Stimulated activated CD8-positive, alpha-beta memory T cell treated with anti-CD3 and anti-CD28 coated beads, Interleukin-7, amount 100 ng/mL, for 4 hours (primary cell): ENCODE measurements around the gene PRTFDC1.
A peak's percentile ranks its signal among the peaks of the same experiment; 100 is the strongest.
"Not testable (repeated sequence)": the region's sequence is repeated elsewhere in the genome, so short reads cannot be mapped to it uniquely, and the experiment has no call there.

Source experiments
- DNase-seq, 2 donors: peaks; one replicate each; pipeline ENCODE4 v3.0.0-alpha.2; 2020; ENCODE audit warnings: low read depth in 2 of 2

Gene PRTFDC1, protein sequence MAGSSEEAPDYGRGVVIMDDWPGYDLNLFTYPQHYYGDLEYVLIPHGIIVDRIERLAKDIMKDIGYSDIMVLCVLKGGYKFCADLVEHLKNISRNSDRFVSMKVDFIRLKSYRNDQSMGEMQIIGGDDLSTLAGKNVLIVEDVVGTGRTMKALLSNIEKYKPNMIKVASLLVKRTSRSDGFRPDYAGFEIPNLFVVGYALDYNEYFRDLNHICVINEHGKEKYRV

GRCh38 chr10:24952143-24952706 lies at the start of gene PRTFDC1:
PRTFDC1 (minus strand) TSS chr10:24952606; CDS start chr10:24952575, 31 bp downstream.
- peak in 1 of 2 donors; percentile 0 for DNase-seq

DNA sequence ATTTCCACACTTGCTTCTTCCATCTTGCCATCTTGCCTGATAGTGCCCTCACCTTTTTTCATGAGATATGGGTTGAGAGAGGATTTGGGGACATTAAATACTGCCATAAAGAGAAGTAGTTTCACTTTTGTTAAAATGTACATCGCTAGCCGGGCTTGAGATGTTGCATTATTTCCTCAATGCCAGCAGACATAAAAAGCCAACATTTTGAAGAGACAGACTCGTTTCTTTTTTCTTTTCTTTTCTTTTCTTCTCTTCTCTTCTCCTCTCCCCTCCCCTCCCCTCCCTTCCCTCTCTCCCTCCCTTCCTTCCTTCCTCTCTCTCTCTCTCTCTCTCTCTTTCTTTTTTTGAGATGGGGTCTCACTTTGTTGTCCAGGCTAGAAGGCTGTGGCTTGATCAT lies 45.6 kb upstream of the PRTFDC1 start:
- no peak for DNase-seq

GRCh38 chr10:24995072-24995471 lies 42.7 kb upstream of the PRTFDC1 start:
- no peak for DNase-seq

GRCh38 chr10:24993237-24993958 lies 41.0 kb upstream of the PRTFDC1 start:
- DNase-seq: no peak

DNA sequence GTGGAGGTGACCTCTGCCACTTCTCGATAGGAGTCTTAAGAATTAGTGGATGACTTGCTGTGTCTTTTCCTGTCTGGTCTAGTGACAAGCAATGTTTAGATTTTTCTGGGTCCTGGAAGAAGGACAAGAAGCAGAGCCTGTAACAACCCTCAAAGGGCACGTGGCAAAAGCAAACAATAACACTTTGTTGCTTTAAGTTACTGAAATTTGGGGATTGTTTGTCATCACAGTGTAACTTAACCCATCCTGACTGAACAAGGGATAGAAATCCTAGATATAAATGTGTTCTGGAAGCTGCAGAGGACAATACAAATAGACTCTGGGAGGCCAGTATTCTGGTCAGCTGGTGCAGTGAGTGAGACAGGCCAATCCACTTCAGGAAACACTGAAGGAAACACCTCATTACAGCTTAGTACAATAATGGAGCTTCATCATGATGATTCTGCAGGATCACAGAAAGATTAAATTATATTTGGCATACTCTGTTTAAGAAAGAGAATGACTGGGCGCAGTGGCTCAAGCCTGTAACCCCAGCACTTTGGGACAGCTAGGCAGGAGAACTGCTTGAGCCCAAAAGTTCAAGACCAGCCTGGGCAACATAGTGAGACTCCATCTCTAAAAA lies 40.2 kb upstream of the PRTFDC1 start:
- no peak for DNase-seq

GRCh38 chr10:24991298-24991697 lies 38.9 kb upstream of the PRTFDC1 start:
- DNase-seq: no peak

DNA sequence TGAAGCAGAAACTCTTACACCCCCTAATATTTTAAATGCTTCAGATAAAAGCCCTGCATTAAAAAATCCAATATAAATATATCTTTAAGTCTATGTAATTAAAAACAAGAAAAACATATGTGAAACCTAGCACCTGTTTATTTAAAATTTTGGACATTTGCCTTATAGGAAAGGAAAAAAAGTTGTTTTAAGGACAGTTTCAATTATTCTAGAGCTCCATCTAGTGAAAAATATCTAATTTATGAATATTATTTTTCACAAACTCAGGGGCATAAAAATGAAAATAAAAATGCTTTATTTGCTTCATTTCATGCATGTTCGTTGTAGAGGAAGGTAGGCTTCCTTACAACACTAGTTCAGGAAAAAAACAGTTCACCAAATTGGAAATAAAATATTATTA lies 37.5 kb upstream of the PRTFDC1 start:
- DNase-seq: no peak

GRCh38 chr10:24988831-24989640 lies 36.6 kb upstream of the PRTFDC1 start:
- DNase-seq: no peak

DNA sequence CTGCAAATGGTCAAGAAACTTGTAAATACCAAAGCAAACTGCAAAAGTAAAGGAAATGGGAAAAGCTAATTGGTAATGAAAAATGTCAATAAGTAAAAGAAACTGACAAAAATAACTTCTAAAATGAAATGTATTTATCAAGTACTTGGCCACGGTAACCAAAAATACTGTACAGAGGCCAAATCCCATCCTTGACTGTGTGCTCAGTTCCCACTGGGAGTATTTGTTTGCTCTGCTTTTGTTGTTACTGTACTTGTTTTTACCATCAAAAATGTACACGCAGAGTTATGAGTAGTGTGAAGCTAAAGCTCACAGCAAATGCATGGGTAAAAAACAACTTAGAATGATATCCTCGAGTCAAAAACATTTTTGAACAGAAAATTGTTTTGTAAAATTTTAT lies 32.5 kb upstream of the PRTFDC1 start:
- DNase-seq: no peak

DNA sequence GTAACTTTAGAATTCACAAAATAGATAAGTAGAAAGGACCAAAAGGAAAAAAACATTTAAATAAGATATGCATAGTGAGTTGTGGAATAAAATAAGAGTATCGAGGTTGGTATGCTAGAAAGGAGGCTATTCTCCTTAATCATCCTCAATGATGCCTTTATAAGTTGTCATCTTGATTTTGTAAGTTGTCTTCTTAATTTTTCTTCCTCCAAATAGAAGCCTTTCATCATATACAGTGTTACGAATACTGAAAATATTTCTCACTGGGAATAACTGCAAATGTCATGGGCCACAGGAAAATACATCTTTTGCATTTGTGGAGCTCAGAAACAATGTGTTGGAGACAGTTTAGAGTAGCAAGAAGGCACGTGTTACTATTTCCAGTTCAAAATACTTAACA lies 31.5 kb upstream of the PRTFDC1 start:
- no peak for DNase-seq

DNA sequence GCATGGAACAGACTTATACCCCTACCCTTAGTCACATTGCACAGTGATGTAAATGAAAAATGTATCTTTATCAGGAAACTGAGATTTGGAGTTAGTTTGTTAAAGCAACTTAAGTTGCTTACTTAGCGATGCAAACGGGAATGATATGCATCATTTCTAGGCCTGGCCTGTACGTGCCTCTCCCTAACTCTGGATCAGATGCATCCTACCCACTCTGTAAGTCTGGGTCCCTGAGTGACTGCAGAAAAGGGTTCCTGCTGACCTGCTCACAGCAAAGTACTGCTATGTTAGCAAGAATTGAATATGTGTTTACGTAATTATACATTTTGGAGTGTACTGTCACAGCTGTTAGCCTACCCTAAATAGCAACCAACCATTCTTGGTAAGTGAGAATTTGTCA lies 30.7 kb upstream of the PRTFDC1 start:
- no peak for DNase-seq

DNA sequence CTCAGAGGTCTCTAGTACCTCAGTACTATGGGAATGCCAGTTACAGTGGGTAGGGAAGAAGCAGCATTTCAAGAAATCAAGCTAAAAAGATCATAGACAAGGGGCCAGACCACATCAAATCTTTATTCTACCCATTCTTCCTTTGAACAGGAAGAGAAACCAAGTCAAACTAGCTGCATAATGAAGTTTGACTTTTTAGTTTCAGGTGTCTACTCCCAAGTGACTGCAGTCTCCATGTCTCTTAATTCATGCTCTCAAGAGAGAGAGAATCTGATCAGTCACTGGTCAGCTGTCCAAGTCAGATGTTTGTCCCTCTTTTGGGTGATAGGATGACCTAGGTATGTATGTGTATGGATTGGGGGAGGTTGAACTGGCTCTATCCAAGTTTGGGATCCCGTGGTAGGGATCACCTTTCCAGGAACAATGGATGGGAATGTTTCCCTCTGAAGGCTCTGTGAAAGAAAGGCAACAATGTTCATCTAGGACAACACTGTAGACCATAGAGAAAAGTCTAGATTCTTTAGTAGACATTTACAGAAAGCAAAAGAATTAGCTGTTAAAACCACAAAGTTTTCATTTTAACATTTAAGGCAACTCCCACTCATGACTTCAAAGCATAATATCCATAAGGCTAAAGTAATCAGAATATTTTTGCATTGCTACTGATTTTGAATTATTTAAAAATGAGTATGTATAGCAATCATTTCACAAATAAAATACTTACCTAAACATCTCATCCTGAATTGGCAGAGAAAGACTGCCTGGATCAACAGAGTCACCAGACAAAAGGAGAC lies 30.1 kb upstream of the PRTFDC1 start:
- DNase-seq: no peak

DNA sequence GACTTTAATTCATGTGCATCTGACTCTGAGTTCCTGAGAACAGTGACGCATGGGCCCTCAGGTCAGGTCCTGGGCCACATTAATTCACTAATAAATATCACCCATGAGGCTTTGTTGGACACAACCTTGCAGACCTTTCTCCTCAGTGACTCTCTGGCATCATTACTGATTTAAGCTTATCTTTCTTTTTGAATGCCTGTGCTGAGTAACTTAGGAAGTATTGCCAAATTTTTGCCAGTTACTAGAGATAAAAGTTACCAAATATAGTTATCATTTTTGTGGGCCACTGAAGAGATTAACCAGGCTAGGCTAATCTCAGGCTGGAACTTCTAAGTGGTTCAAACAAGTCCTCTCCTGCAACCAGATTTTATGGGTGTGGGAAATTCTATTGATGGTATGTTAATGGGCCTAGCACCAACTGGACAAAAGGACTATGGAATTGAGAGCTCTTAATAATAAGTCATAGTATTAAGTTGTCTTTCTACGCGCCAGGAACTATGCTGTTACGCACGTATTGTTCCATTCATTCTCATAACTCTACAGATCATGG lies 28.8 kb upstream of the PRTFDC1 start:
- no peak for DNase-seq

DNA sequence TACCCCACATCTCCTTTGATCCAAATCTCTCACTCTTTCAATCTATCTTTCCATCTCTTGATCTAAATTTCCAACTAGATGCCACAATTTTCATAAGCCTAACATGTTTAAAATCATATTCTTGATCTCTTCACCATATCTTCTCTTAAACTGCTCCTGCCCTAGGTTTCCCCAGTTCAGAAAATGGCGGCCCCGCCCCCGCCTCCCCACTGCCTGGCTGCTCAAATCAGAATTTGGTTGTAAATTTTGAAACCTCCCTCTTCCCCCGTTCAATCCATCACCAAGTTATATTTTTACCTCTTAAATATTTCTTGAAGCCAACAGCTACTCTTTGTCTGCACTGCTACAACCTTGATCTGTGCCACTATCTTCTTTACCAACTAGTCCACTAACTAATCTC lies 27.3 kb upstream of the PRTFDC1 start:
- DNase-seq: no peak

DNA sequence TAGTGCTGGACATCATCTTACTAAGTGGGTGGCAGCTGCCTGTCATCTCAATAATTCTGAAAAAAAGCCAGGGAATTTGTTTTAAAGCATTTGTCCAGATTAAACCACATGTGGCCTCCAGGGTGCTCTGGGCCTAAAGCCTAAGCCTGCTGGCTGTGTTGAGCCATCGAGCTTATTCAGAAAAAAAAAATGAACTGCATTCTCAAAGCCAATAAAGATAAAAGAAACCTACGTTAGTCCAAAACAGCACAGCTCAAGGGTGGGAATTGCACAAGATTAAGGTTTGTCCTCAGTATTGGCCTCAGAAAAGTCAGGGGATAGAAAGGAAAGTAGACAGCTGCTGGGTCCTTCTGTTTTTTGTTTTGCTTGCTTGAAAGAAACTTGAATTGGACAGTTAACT lies 22.6 kb upstream of the PRTFDC1 start:
- DNase-seq: no peak

DNA sequence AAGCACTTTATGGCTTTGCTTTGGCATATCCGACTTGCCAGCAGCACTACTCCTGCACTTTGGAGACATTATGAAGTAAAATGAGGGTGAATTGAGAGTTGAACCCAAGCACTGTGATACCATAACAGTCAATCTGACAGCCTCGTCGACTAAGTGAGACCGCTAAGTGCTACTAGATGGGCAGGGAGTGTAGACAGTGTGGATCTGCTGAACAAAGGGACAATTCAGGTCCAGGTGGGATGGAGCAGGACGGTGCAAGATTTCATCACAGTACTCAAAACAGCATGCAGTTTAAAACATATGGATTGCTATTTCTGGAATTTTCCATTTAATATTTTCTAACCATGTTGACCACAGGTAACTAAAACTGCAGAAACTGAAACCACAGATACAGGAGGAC lies 20.8 kb upstream of the PRTFDC1 start:
- DNase-seq: no peak

DNA sequence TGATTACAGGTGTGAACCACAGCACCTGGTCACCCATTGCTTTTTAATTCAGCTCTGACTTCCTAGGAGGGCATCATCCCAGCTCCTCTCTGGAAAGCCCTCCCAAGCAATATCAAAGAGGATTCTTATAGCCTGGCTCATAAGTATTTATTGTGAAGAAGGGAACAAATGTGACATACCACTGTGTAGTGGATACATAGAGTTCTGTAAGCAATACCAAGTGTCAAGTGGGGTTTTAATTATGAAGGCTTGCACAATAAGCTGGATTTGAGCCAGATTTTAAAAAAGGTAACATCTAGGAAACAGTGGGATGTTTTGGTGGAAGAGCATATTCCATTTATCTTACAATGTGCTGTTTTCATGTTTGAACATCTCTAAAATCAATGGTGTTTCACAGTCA lies 19.0 kb upstream of the PRTFDC1 start:
- DNase-seq: no peak

DNA sequence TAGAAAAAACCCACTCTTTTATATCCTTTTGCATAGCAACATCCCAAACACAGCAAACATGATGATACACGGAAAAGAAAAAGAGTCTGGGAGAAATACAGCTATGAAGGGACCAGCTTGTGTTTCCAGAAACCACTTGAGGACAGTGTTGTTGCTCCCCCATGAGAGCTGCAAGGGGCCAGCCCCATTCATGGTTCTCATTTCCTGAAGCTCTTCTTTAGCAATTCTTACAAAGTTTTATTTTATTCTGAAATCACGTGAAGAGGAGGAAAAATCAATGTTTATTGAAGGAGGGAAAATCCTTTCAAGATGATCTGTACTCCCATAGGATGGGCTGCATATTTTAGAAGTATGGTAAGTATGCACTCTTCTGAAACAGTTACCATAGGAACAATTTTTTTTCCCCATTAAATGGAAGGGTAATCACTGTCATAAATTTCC lies 17.5 kb upstream of the PRTFDC1 start:
- DNase-seq: no peak

DNA sequence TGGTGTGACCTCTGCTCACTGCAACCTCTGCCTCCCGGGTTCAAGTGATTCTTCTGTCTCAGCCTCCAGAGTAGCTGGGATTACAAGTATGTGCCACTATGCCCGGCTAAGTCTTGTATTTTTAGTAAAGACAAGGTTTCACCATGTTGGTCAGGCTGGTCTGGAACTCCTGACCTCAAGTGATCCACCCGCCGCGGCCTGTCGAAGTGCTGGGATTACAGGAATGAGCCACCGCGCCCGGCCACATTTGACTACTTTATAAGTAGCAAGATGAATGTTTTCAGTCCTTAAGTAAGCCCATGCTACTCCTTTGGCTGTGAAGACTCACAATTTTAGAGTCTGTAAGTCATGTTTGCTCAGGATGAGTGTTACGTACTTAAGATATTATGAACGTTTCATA lies 16.5 kb upstream of the PRTFDC1 start:
- DNase-seq: not testable (repeated sequence)

DNA sequence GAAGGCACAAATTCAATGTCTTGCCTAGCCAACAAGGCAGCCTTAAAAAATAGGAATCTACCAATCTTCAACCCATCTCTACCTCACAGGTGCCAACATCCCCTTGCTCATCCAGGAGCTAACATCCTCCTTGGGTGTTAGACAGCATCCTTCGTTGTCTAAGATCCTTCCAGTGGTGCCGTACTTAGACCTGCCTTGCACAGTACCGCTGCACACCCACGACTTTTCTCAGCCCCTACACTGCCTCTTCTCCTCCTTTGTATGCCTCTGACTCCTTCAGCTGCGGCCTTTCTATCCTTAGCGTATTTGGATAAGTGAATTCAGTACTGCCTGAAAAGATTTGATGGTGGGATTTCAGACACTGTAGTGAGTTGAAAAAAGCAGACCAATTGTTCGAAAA lies 15.9 kb upstream of the PRTFDC1 start:
- no peak for DNase-seq

- DNase-seq: no peak
Measured at GRCh38 chr10:24966962-24967481, 14.6 kb upstream of the PRTFDC1 start.
